HG03175 (cell line): Measurements from ENCODE around the gene LHX4.
A peak's percentile ranks its signal among the peaks of the same experiment; 100 is the strongest.

Source experiments
- ATAC-seq: cut with Tn5 transposase; IDR thresholded peaks from one replicate; pipeline ENCODE4 v1.9.1; 2021; ENCODE audit warnings: mild to moderate bottlenecking, moderate library complexity; ENCODE audit not compliant: unreplicated experiment

The LHX4 gene

DNA sequence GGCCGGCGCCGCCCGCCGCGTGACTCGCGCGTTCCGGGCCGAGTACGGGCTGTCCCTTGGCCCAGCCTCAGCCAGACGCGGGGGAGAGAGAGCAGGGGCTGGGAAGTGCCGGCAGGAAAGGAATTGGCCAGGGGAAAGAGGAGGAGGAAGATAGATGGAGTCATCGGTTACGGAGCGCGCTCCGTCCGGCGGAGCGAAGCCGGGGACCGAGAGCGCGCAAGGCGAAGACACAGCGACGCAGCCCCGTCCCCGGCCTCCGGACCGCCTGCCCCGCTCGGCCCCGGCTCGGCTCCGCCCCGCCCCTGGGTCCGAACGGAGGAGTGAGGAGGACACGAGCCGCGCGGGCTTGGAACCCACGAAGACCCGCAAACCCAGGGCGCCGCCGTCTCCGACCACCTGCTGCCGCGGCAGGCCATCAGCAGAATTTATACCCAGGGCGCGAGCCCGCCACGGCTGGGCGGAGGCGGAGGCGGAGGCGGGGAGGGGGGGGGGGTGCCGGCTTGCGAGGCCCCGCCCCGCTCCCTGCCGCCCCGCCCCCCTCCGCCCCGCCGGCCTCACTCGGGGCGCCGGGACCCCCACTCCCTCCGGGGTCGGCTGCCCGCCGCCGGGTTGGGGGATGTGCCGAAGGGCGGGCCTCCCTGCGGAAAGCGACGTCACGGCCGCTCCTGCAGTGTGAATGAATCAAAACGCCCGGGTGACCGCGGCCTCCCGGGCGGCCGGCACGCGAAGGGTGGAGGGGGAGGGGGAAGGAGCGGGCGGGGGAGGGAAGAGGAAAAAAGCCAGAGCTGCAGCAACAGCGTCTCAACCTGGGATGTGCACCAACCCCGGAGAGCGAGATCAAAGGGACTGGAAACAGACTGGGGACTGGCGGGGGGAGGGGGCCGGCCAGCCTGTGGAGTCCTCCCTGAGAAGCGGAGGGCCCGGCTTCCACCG lies at the start of gene LHX4:
Gene LHX4 (plus strand): TSS at position 782 of the 933 bp plus-strand sequence. CDS start 266 bp downstream, outside the sequence.
- peak; percentile 40 for ATAC-seq

DNA sequence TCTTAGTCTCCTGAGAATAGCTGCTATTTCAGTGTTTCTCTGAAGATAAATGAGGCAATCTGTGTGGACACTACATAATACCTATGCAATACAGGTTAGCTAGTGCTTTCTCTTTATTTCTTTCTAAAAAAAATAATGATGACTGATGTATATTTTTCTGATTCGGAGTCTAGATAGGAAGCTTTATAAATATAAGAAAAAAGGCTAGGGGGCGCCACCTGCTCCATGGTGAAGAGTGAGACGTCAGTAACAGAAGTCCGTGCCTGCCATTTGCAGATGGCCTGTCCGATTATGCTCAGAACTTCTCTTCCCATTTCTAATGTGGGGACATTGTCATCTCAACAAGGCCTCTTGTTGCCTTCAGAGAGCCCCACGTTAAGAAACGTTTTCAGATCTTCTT lies 49.0 kb upstream of the LHX4 start:
- ATAC-seq: no peak

DNA sequence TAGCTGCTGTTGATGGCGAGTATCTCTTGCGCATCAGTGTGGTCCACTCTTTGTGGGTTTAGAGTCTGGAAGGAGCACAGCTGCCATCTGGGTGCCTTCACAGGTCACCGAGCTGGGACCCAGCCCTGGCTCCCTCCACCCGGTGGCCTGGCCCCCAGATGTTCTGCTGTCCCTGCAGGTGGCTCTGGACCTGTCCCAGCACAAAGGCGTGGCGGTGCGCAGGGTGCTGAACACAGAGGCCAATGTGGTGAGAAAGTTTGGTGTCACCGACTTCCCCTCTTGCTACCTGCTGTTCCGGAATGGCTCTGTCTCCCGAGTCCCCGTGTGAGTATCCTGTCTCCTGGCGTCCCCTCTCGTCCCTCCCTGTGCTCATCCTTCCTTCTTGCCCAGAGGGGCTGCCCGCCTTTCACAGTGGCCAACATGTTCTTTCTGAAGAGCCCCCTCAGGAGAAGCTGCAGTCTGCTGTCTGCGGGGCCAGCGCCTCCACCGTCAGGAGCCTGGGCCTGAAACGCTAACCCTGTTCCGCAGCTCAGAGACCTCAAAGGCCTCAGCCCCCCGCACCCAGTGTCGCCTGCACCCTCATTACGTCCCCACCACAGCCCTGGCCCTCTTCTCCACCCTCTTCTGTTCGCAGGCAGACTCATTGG lies 47.9 kb upstream of the LHX4 start:
- ATAC-seq: no peak

DNA sequence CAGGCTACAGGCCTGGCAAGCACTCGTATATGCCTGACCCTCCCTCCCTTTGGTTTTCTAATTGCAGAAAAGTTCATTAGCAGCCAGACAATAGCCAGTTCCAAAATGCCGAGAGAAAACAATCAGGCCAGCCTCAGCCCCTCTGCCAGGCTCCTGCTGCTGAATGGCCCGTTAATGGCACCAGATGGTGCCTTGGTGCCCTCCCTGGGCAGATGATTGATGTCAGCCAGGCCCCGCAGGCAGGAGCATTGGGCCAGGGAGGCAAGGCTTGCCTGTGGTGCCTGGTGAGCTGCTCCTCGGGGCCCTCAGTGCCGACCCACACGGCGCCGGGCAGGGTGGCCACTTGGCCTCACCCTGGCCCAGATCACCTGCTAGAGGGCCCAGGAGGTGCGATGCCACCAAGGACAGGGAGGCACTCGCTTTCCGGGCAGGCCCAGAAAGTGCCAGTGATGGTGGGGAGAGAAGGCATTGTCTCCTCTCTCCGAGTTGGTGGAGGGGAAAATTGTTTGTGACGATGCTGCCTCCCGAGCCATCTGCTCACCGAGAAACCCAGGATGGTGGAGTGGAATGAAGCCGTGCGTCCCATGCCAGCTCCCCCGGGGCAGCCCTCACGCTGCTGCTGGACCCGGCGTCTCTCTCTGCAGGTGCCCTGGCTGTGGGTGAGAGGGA lies 47.3 kb upstream of the LHX4 start:
- ATAC-seq: no peak

DNA sequence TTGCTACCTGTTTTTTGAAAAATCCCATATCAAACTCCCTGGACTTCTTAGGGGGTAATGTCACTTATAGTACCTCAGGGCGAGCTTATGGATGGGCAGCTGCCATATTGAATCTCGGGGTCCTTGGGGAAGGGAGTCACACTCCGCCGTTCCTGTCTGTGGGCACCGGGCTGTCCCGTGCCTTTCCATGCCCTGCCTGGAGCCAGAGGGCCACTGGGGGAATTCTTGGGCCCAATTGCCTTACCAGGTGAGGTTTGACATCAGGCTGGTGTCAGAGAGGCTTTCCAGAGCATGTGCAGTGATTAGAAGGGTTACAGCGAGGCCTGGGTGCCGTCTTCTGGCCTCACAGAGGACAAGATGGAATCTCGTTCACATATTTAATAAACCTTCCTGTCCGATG lies 46.6 kb upstream of the LHX4 start:
- ATAC-seq: no peak

DNA sequence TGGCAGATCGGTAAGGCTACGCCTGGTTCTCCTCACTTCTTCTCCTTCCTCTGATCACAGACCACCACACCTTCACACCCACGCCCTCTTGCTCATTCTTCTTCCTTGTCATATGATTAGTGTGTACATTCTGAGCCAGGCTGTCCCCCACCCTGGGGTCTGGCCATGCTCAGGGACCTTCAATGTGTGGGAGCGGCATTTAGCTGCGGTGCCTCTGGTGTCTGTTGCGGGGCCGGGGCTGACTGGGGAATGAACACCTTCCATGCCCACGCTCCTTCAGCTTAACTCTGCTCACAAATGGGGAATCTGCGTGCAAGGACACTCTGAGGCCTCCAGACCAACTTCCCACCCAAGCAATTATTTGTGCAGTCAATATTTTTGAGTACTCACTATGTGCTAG lies 46.0 kb upstream of the LHX4 start:
- ATAC-seq: no peak

DNA sequence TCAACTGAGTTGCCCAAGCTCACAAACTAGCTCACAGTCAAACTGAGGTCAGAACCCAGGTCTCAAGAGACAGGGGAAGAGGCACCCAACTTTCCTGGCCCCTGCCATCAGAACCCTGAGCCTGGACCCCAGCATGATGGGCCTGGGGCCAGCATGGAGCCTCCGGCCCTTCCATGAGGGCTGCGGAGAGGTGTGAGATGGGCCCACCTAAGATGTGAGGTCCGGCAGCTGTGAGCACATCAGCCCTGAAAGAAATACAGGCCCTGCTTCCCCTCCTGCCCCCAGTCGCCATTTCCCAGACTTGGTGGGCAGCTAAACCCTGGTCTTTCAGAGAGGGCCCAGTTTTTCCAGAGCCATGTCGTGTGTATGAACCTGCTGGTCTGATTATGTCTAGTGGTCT lies 44.8 kb upstream of the LHX4 start:
- no peak for ATAC-seq

DNA sequence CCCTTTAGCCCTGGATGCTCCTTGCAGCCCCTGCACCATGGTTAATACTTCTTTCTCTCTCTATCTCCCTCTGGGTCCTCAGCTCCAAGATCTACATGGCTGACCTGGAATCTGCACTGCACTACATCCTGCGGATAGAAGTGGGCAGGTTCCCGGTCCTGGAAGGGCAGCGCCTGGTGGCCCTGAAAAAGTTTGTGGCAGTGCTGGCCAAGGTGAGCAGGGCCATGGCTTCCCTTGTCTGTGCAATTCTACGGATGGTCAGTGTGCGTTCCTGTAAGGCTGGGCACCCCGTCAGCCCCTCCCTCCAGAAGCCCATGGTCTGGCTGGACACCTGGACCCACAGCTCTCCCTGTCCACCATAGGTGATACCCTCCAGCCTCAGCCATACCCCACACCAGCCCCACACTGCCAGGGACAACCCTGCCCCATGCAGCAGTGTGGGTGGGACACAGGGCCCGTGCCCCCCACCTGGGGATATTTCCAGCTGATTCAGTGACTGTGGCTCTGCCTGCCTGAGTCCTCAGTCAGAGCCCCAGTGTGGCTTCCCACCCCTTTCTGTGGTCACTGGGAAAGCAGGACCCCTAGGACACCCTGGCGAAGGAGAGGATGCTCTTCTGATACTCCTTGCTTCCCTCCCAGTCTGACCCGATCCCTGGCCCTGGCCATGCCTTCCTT lies 44.0 kb upstream of the LHX4 start:
- no peak for ATAC-seq

DNA sequence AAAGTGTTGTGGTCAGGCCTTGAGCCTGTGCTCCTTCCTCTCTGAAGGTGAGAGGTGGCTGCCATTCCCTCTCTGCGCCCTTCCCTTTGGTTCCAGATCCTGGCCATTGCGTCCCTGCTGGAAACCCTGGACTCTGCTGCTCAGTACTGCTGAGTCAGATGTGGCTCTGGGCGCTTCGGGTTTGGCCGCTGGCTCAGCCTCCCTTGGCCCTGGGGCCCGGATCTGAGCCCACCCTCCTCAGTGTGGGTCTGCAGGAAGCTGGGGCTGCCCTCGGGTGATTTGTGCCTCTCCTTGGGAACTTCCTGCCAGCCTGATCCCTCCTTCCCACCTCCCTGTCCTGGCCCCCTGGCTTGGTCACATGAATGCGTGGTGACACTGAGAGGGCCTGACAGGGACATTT lies 43.2 kb upstream of the LHX4 start:
- ATAC-seq: no peak

DNA sequence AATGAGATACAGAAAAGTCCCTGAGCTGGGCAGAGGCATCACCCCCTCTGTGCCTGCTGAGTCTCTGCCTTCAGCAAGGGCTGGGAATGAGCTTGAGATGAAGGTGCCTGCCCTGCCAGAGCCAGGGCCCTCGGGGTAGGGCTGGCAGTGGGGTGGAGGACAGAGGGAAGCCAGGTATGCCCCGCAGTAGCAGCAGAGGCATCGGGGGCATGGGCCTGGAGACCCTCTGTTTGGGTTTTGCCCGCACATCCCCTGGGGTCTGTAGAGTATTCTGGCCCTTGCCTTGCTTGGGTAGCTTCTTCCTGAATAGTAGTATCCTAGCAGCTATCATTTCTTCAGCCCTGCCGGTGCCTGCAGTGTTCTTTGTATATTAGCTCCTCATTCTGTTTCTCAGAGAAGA lies 42.4 kb upstream of the LHX4 start:
- ATAC-seq: no peak

DNA sequence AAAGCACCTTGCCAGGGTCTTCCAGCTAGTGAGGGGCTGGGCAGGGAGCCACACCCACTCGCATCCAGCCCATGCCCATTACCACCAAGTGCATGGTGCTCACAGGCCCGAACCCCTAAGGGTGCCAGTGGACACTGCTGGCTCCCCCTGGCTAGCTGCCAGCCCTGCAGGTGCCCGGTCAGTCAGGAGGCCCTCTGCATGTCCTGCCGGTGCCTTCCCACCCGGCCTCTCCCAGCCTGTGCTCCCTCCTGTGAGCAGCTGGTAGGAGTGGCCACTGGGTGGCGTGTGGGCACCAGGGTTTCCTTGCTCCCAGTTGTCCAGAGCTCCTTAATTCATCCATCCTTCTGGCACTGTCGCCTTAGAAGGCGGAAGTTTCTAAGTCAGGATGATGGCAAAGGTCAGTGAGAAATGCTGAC lies 42.0 kb upstream of the LHX4 start:
- no peak for ATAC-seq

DNA sequence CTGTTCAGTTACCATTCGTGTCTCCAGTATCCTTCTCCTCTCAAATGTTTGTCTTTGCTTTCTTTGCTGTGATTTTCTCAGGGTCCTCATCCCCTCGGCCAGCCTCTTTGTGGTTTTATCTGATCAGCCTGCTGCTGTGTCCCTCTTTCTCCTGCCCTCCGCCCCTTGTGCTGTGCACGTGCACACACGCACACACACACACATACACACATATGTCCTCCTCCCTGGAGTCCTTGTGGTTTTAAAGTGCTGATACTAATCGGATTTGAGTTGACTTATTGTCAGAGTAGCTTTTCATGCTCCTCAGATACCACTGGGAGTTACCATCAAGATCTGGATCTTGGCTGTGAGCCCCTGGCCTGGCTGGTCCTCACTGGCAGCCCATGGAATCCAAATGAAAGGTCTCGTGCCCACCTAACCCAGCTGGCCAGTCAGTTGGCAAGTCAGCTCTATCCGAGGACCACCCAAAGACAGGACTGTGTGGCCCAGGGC lies 41.3 kb upstream of the LHX4 start:
- no peak for ATAC-seq

DNA sequence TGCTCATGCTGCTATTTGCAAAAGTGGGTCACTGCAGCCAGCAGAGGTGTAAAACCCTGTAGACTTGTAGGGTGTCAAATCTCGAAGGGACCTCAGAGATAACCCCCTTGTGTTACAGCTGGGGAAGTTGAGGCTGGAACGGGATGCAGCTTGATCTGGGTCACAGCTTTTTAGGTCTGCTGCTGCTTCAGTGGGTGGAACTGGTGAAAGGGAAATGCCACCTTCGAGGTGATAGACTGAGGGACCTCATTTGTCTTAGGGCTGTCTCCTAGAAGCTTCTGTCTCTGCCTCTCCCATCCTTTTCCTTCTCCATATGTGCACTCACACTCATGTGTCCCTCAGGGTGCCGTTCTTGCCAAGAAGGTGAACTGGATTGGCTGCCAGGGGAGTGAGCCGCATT lies 40.0 kb upstream of the LHX4 start:
- ATAC-seq: no peak

DNA sequence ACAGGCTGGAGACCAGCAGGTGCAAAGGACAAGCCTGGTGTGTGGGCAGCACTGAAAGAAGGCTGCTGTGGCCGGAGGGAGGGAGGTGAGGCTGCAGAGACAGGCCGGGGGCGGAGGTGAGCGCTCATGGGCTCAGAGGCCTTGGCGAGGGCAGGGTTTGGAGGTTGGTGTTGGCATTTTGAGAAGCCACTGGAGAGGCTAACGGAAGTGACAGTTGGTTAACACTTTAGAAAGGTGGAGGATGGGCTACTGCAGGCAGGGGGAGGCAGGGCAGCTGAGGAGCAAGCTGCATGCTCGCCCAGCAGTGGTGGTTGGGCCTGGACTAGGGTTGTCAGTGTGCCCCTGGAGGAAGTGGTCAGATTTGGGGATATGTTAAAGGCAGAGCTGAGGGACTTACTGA lies 37.9 kb upstream of the LHX4 start:
- no peak for ATAC-seq

DNA sequence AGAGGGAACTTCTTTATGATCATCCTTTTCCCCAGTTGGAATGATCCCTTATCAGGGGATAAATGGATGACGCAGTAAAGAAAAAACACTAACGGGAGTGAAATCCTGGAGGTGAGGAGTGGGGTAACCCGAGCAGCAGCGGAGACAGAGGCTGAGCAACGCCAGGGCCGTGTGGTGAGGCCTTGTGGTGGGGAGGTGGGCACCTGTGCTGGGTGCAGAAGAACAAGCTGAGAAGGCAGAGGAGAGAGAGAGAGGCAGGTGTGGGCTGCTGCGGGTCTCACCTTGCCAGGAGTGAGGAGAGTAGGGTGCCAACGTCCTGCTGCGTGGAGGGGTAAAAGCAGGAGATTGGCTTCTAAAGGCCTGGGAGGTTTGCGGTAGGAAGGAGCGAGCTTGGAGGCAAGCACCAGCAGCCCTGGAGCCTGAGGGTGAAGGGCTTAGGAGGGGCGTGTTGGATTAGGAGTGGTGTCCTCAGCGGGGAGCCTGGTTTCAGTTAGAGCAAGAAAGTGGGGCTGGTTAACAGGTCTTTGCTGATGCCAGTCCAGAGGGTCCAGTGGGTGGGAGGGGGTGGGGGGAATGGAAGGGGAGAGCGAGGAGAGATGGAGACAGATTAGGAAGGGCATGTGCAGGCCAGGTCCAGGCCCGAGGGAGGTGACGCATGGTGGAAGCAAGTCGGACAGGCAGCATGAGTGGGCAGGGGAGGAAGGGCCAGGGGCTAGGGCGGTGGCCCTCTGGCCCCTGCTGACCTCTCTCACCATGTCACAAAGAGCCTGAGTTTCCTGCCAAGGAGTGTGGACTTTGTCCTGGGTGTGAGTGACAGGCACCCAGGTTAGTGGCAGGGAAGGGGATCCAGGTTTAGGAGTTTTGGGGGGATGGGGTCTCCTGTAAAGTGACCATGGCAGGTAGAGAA lies 36.7 kb upstream of the LHX4 start:
- ATAC-seq: no peak

DNA sequence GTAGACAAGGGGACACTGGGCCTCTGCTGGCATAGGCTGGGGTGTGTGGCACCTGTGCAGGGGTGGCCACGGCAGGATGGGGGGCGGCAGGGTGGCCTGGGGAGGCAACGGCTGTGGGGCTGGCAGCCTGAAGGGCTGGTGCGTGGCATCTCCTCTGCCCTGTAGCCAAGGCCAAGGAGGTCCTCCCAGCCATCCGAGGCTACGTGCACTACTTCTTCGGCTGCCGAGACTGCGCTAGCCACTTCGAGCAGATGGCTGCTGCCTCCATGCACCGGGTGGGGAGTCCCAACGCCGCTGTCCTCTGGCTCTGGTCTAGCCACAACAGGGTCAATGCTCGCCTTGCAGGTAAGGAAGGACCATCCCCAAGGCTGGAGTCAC lies 36.0 kb upstream of the LHX4 start:
- ATAC-seq: no peak

DNA sequence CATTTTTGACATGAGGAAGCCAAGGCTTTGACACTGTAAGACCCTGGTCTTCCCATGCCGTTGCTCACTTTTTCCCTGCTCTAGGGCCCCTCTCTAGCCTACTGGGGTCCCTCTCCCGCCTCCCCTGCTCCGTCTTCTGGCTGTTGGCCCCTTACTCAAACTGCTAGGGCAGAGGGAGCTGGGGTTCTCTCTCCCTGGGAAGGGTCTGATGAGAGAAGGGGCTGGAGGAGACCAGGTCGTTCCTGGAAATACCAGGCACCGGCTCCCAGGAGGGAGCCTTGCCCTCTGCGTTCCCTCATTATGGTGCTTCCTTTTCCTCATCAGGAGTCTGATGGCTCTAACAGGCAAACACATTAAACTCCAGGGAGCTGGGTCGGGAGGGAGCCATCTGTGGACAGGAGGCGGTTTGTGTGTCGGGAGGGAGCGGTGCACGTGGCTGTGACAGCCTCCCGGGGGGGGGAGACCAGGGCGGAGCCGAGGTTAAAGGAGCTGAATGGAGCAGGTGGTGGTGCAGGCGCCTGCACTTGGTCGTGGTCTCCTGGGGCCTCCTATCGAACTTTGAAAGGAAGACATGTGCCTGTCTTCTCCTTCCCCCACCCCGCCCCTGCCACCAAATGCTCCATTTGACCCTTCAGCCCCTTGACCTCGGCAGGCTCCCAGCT lies 35.4 kb upstream of the LHX4 start:
- no peak for ATAC-seq

DNA sequence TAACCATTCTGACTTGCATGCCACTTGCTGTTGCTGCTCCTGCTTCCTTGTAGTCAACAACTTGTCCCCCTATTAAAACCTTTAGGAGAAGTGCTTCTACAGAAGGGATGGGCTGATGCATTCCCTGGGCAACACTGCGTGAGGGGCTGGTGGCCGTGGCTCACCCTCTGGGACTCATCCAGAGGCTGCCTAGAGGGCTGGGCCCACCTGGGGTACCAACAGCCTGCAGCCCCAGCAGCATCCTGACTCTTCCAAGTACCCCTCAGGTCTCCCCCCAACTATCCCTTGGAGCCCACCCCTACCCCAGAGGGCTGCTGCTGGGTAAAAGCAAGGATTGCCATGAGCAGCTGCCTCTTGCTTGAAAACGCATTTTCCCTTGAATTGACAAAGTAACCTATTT lies 34.7 kb upstream of the LHX4 start:
- ATAC-seq: no peak

DNA sequence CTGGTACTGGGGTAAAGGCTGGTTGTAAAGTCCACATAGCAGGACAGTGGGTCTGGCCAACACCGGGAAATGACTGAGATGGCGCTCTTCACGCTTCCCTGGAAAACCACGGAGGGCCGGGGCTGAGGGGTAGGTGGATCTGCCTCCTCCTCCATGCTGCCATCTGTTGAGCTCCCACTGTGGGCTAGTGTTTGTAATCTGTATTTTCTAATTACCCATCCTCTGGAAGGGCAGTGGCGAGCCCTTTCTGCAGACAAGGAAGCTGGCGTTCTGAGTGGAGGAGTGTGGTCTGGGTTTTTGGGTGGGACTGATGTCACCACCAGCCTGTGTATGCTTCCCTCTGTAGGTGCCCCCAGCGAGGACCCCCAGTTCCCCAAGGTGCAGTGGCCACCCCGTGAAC lies 34.1 kb upstream of the LHX4 start:
- no peak for ATAC-seq
